CD4-positive, alpha-beta T cell (primary cell): Measurements from ENCODE around the gene CLSTN2. TPM values are rescaled to one million over a fixed set of nuclear protein-coding genes. Genes with fewer than 3 reads are reported as not detected.

Experiments
- ATAC-seq: fragments of 200-7000 bp; cut with Tn5 transposase; one replicate; pipeline ENCODE4 v1.10.0; 2022; ENCODE audit warnings: mild to moderate bottlenecking; ENCODE audit not compliant: poor library complexity
- CTCF ChIA-PET: fragments of 350-600 bp; sonication (Branson Sonifier 250); formaldehyde crosslinking; loops from one replicate; lab custom pipeline; 2021; ENCODE audit warnings: antibody characterized with exemption, inconsistent platforms; lab: Charles Lee
- POLR2A ChIA-PET: fragments of 350-600 bp; sonication (Branson Sonifier 250); formaldehyde crosslinking; loops from one replicate; lab custom pipeline; 2021; ENCODE audit warnings: antibody characterized with exemption, inconsistent platforms; lab: Charles Lee
- DNase-seq, 14 experiments: peaks; one replicate each; pipeline ENCODE4 v3.0.0-alpha.2; 2013 to 2020; ENCODE audit warnings: mixed read lengths in 2 of 14
- H3K27ac ChIP-seq, 2 donors: one replicate each; pipeline versions ENCODE4 v1.5.1 to v1.7.0; 2013; ENCODE audit warnings: low read length in 2 of 2, low read depth in 1 of 2, mild to moderate bottlenecking in 1 of 2
- H3K27me3 ChIP-seq, 2 experiments: 1 replicate in 1 of 2; 2 replicates in 1 of 2; pipeline versions ENCODE4 v1.6.1 to v1.7.0; 2013; ENCODE audit warnings: low read length in 2 of 2, control low read depth in 1 of 2, mild to moderate bottlenecking in 1 of 2, moderate library complexity in 1 of 2; ENCODE audit not compliant: insufficient read depth in 2 of 2, control insufficient read depth in 1 of 2
- H3K36me3 ChIP-seq: one replicate; pipeline ENCODE4 v1.6.1; 2013; ENCODE audit warnings: low read length, control low read depth; ENCODE audit not compliant: insufficient read depth
- H3K4me1 ChIP-seq: one replicate; pipeline ENCODE4 v1.6.1; 2013; ENCODE audit warnings: low read length, control low read depth; ENCODE audit not compliant: insufficient read depth
- H3K4me3 ChIP-seq: one replicate; pipeline ENCODE4 v1.5.1; 2013; ENCODE audit warnings: mild to moderate bottlenecking, low read length, moderate library complexity
- H3K9me3 ChIP-seq, 2 experiments: 1 replicate in 1 of 2; 2 replicates in 1 of 2; pipeline versions ENCODE4 v1.6.1 to v1.7.0; 2013; ENCODE audit warnings: low read length in 2 of 2, mild to moderate bottlenecking in 2 of 2, control low read depth in 1 of 2, moderate library complexity in 1 of 2; ENCODE audit not compliant: control insufficient read depth in 1 of 2, insufficient read depth in 1 of 2
- H3K27ac Mint-ChIP-seq: one replicate; pipeline ENCODE4 v1.8.0; 2020; ENCODE audit warnings: mixed read lengths
- H3K27me3 Mint-ChIP-seq: one replicate; pipeline ENCODE4 v1.8.0; 2021; ENCODE audit warnings: mixed read lengths
- H3K36me3 Mint-ChIP-seq: one replicate; pipeline ENCODE4 v1.8.0; 2021; ENCODE audit warnings: low read depth, mixed read lengths
- H3K4me1 Mint-ChIP-seq: one replicate; pipeline ENCODE4 v1.8.0; 2021; ENCODE audit warnings: low read depth, mixed read lengths
- H3K4me3 Mint-ChIP-seq: one replicate; pipeline ENCODE4 v1.8.0; 2020; ENCODE audit warnings: mild to moderate bottlenecking, mixed read lengths
- H3K9me3 Mint-ChIP-seq: one replicate; pipeline ENCODE4 v1.8.0; 2020; ENCODE audit warnings: mixed read lengths
- CTCF ChIP-seq: fragments of 200-600 bp; IDR thresholded peaks from one replicate; pipeline ENCODE4 v1.8.0; 2022; ENCODE audit warnings: antibody characterized with exemption, mild to moderate bottlenecking
- intact Hi-C, 2 experiments: fragments of 100-400 bp; cut with DNase I in 1 of 2; cut with micrococcal nuclease in 1 of 2; formaldehyde crosslinking; loops; one replicate each; pipeline versions ENCODE4 v1.15.1 to v1.9.0; 2023 to 2025; cut with DNase I, micrococcal nuclease
- total RNA-seq, 174 experiments: library from RNA in 2 of 174; stranded (reverse) in 2 of 174; gene quantifications; one replicate each; pipeline ENCODE4 v1.2.3 and lab custom pipeline; 2021 to 2026

Gene CLSTN2
- total RNA-seq, 2 experiments from 2014 or later: not detected

GRCh38 chr3:139987908-139988307, 52.9 kb downstream of the CLSTN2 start:
- TF ChIP-seq CTCF: no peak
- DNase-seq: no peak
- no peak for ATAC-seq
- Mint-ChIP-seq H3K4me3 (no peak overlapping the region), H3K36me3 (no peaks in the 10 kb centered on the region), H3K27me3 (peaks cover 6% of the 10 kb centered on the region), H3K4me1 (no peaks in the 10 kb centered on the region), H3K9me3 (no peaks in the 10 kb centered on the region), H3K27ac (no peak overlapping the region)
- ChIA-PET POLR2A (no interaction called here), CTCF (no interaction called here)
- no peak overlapping the region for H3K4me3 ChIP-seq
- H3K4me1 ChIP-seq: no peaks in the 10 kb centered on the region
- H3K27ac ChIP-seq: no peak overlapping the region
- no peaks in the 10 kb centered on the region for H3K27me3 ChIP-seq
- no peaks in the 10 kb centered on the region for H3K9me3 ChIP-seq
- H3K36me3 ChIP-seq: no peaks in the 10 kb centered on the region
- intact Hi-C loops: no loop called here

- Mint-ChIP-seq H3K9me3 (no peaks in the 10 kb centered on the region), H3K27ac (no peak overlapping the region), H3K36me3 (no peaks in the 10 kb centered on the region), H3K27me3 (peaks cover 6% of the 10 kb centered on the region), H3K4me1 (no peaks in the 10 kb centered on the region), H3K4me3 (no peak overlapping the region)
- intact Hi-C loops: no loop called here
- Histone ChIP-seq H3K36me3 (no peaks in the 10 kb centered on the region), H3K27me3 (no peaks in the 10 kb centered on the region), H3K4me3 (no peak overlapping the region), H3K9me3 (no peaks in the 10 kb centered on the region), H3K4me1 (no peaks in the 10 kb centered on the region), H3K27ac (no peak overlapping the region)
- no peak for TF ChIP-seq CTCF
- CTCF ChIA-PET: no interaction called here
- DNase-seq: no peak
- ATAC-seq: no peak
- POLR2A ChIA-PET: no interaction called here
Measured at GRCh38 chr3:139988472-139989156, 53.6 kb downstream of the CLSTN2 start.

DNA sequence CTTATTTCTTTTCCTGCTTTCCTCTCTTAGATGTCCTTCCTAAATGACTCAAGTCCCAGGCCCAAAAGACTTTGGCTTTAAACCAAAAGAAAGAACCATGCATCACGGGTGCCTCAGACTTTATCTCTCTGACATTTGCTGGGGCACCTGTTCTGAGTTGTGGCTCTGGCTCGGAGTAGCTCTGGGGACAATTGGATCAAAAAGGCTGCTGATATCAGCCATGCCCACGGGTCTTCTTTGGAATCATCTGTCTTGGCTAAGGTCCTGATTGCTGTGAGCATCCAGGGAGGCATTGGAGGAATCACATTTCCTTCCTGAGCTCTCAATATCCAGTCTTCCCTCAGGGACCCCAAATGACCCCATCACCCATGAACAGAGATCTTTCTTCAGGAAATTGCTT, 59.9 kb downstream of the CLSTN2 start:
- no peaks in the 10 kb centered on the region for H3K36me3 ChIP-seq
- CTCF ChIA-PET: no interaction called here
- Mint-ChIP-seq H3K9me3 (no peaks in the 10 kb centered on the region), H3K36me3 (no peaks in the 10 kb centered on the region), H3K27me3 (no peaks in the 10 kb centered on the region), H3K4me1 (no peaks in the 10 kb centered on the region), H3K4me3 (no peak overlapping the region), H3K27ac (no peak overlapping the region)
- no peak for TF ChIP-seq CTCF
- H3K9me3 ChIP-seq: no peaks in the 10 kb centered on the region
- DNase-seq (no peak), ATAC-seq (no peak)
- H3K27ac ChIP-seq: no peak overlapping the region
- H3K4me1 ChIP-seq: no peaks in the 10 kb centered on the region
- no peak overlapping the region for H3K4me3 ChIP-seq
- H3K27me3 ChIP-seq: no peaks in the 10 kb centered on the region
- POLR2A ChIA-PET: no interaction called here
- intact Hi-C loops: no loop called here
